C4-2B (cell line): ENCODE measurements around the gene HARS1.

Experiments used
- ZFX ChIP-seq: fragments of 450-650 bp; IDR thresholded peaks from 2 replicates; pipeline ENCODE4 v1.6.1; 2017
- TF ChIP-seq, protein P1 (sequence below): fragments of 450-650 bp; conservative IDR thresholded peaks from 2 replicates; pipeline ENCODE4 v1.5.1; 2017; ENCODE audit warnings: mild to moderate bottlenecking

DNA sequence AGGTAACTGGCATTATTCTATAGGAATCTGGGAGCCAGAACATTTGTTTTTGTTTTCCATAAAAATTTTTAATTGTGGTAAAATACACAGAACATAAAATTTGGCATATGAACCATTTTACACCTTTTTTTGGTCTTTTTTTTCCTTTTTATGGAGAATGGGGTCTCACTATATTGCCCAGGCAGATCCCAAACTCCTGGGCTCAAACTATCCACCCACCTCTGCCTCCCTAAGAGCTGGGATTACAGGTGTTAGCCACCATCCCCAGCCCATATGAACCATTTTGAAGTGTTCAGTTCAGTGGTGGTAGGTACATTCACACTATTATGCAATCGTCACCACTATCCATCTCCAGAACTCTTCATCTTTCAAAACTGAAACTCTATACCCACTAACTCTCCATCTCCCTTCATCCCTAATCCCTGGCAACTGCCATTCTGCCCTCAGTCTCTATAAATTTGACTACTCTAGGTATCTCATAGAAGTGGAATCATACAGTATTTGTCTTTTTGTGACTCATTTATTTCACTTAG lies 22.5 kb upstream of the HARS1 start:
- TF ChIP-seq, protein P1, sequence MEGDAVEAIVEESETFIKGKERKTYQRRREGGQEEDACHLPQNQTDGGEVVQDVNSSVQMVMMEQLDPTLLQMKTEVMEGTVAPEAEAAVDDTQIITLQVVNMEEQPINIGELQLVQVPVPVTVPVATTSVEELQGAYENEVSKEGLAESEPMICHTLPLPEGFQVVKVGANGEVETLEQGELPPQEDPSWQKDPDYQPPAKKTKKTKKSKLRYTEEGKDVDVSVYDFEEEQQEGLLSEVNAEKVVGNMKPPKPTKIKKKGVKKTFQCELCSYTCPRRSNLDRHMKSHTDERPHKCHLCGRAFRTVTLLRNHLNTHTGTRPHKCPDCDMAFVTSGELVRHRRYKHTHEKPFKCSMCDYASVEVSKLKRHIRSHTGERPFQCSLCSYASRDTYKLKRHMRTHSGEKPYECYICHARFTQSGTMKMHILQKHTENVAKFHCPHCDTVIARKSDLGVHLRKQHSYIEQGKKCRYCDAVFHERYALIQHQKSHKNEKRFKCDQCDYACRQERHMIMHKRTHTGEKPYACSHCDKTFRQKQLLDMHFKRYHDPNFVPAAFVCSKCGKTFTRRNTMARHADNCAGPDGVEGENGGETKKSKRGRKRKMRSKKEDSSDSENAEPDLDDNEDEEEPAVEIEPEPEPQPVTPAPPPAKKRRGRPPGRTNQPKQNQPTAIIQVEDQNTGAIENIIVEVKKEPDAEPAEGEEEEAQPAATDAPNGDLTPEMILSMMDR, result no peak
- TF ChIP-seq ZFX, result no peak
